DMS 273 (cell line): ENCODE measurements around the gene AKAP13.

ENCODE experiments used
- DNase-seq: peaks from one replicate; lab custom pipeline; 2025; ENCODE audit not compliant: unreplicated experiment; lab: John Stamatoyannopoulos, UW

The AKAP13 gene

GRCh38 chr15:85495544-85495943 is 115.1 kb downstream of the AKAP13 start:
- no peak for DNase-seq

GRCh38 chr15:85496151-85496550 is 115.7 kb downstream of the AKAP13 start:
- DNase-seq: no peak

DNA sequence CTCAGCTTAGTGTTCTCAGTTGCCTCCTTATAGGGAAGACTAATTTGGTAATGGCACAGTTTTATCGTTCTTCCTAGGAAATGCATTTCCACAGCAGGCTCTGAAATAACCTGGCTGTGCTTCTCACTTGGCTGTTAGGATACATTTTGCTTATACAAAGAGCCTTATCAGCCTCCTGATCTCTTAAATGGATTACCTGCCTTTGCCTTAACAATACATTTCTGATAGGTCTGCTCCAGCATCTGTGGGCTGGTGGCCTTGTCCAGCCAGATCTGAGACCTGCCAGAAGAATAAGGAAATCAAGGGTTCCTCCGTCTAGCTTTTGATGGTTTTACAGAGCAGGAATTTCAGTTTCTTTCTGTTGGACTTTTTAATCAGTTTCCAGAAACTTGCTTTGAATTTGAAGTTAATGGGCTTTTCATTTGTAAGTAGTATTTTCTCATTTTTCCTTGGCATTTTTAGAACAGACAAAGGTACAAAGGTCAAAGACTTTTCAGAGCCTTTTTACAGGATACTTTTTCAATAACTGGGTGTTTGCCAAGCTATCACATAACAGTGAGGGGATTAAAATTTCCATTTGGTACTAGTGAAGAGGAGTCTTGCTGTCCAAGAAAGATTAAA is 116.3 kb downstream of the AKAP13 start:
- DNase-seq: no peak

GRCh38 chr15:85497172-85497569 is 116.8 kb downstream of the AKAP13 start:
- no peak for DNase-seq

DNA sequence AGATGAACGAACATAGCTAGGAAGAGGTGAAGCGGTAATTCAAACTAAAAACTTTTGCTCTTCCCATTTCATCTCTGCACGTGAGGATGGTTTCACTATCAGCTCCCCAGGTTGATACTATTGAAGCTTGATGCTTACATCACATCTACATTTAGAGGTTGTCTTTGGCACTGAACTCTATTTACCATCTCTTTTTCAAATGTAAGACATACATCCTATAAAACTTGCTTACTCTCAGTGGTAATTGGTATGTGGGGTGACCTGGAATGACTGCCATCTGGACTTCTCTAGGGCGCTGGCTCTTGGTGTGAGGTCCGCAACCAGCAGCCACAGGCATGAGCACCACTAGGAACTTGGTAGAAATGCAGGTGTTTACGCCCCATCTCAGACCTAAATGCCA is 118.1 kb downstream of the AKAP13 start:
- DNase-seq: peak; percentile 11

DNA sequence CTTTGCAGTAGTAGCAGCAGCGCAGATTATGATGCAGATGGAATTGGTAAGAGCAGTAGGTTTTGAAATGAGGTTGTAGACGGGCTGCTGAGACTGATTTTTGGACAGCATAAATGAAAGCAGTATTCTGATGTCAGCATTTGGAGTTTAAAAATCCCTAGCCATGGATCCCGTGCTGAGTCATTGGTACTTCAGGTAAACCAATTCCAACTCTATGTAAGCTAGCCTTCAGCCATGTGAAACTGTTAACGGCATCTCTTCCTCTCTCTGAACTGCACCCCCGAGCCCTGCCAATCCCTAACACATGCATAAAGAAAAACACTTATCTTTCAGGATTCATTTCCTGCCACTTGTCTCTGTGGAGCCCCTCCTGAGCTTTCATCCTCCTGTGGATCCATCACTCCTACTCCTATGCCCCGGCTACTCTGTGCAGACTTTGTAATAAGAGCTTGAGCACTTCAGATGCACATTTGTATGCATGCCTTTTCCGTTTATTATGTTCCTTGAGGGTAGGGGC is 119.0 kb downstream of the AKAP13 start:
- DNase-seq: peak; percentile 25

DNA sequence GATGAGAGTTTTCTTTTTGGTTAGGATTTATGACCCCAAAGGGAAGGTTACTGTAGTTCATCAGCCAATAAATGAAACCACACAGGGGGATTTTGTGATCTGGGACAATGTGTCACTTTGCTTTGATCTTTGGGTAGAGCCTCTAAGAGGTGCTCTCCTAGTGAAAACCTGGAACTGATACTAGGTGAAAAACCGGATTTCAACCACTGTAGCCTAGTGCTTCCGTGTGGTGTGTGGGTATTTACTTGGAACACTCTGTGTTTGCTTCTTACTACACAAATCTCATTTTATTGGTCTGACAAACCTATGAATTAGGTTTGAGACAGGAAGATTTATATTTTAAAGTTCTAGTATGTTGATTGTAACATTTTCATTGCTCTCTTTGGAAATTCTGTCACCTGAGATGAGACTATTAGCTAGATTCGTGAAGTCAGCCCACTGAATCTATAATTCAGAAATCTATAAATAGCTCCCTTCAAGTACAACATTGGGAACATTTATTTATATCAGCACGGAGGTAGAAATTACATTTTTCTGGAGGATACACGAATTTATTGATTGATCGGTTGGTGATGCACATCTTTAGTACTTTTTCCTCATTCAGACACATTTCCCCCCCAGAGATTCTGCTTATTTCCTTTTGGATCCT is 119.8 kb downstream of the AKAP13 start:
- no peak for DNase-seq

DNA sequence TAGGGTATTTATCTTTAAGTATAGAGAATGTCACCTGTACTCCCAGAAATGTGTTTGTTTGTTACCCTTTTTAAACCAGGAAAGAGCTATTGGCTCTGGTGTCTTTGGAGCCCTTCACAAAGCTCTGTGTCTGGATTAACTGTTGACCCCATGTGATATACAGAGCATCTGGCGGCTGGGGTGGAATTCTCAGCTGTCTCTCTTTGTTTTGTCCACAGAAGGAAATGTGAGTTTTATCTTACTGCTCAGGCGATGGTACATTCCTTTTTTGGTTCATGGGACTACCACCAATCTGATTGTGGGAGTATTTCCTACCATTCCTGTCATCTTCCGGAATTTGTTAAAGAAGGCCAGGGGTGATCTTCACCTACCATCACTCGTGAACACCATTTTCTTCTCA is 120.3 kb downstream of the AKAP13 start:
- peak; percentile 20 for DNase-seq

DNA sequence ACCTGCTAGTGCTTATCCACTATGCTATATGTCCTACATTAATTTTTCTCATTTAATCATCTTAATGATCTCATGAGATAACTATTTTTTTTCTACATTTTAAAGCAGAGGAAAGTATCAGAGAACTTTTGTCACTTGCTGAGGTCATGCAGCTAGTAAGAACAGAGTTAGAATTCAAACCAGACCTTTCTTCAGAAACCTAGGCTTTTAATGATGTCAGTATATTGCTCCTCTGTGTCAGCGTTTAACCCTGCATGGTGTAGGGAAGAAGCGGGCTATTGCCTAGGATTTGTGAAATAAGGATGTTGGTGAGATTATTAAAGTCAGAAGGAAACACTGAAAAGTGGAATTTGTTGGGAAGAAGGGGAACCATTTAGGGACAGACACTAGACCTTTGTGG is 121.2 kb downstream of the AKAP13 start:
- DNase-seq: no peak

GRCh38 chr15:85503151-85503799 is 122.9 kb downstream of the AKAP13 start:
- DNase-seq: no peak

GRCh38 chr15:85504749-85505676 is 124.6 kb downstream of the AKAP13 start:
- DNase-seq: peak; percentile 71

DNA sequence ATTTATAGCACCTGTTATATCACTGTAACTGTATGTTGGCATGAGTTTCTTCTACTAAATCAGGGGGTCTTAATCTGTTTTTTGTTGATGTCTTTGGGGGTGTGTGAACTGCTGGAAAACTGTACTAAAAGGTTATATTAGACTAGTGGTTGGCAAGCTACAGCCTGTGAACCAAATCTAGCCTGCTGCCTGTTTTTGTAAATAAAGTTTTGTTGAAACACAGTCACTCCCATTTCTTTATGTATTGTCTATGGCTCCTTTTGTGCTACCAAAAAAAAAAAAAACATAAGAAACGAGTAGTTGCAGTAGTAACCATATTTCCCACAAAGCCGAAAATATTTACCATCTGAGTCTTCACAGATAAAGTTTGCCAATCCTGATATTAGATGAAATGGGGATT is 126.7 kb downstream of the AKAP13 start:
- no peak for DNase-seq

- no peak for DNase-seq
Measured at GRCh38 chr15:85509973-85510372, 129.6 kb downstream of the AKAP13 start.

DNA sequence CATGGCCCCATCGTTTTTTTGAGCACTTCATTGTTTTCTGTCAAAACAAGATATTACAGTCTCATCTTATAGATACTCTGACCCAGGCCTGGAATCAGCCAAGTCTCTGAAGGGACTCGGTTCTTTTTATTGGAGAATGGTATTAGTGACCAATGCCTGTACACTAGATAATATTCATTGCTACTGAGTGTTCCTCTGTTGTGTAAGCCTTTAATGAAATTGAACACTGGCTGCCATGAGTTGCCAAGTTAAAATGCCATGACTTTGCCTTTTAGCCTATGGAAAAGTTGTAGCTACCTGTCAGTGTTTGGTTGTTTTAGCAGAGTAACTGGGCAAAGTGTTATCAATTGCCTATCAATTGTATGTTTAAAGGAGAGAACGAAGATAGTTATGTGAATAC is 134.0 kb downstream of the AKAP13 start:
- no peak for DNase-seq

- DNase-seq: no peak
Measured at GRCh38 chr15:85515212-85515611, 134.8 kb downstream of the AKAP13 start.

- no peak for DNase-seq
Measured at GRCh38 chr15:85517086-85517485, 136.7 kb downstream of the AKAP13 start.

DNA sequence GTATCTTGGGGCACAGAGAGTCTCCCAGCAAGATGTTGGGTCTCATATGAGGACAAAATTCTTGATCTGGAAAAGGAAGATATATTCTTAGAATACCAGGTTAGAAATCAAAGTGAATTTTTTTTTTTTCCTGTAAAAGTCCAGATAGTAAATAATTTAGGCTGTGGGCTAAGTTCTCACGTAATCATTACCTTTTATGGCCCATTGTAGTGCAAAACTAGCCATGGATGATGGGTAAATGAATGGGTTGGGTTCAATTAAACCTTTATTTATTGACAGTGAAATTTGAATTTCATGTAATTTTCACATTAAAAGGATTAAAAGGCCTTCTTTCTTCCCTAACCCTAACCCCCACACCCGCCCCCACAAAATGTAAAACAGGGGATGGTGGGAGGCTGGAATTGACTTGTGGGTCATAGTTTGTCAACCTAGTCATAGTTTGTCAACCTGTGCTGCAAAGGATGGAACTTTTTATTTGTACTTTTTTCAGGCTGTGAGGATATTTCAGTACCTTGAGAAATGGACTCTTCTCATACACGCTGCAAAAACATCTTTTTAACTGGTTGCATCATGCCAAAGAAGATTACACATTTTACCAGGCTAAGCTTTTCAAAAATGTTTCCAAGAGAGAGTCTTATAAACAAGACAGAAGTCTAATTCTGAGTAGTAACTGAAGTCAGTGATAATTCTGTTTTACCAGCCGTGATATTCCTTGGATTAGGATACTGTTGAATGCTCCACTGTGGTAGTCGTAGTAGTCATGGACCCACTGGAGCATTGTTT is 138.8 kb downstream of the AKAP13 start:
- no peak for DNase-seq

DNA sequence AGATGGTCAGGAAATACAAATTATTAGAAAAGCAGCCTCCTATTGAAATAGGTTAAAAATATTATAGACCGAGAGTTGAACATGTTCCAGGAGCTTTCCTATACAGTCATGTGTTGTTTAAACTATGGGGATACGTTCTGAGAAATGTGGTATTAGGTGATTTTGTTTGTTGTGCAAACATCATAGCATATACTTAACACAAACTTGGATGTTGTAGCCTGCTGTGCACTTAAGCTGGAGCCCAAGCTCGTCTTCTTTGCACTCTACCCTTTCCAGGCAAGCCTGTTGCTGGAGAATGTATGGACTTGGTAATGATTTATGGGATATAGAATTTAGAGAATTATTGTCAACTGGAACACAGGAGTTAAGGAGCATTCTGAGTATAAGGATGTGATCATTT is 140.2 kb downstream of the AKAP13 start:
- no peak for DNase-seq

GRCh38 chr15:85523530-85523929 is 143.1 kb downstream of the AKAP13 start:
- no peak for DNase-seq

DNA sequence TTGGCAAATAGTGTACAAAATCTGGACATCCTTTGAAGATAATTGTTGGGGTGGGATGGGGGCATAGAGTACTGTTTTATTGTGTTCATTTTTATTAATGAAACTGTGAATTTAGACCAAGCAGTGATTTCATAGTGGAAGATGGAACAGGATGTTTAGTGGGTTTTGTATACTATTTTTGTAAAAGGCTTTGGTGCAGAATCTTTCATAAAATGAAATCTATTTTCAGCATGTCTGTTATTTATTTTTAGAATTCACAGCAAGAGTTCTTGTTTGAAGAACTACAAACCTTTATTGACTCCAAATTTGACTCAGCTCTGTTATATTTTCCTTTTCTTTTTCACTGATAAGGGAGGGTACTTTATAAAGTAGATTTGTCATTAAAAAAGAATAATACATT is 145.4 kb downstream of the AKAP13 start:
- DNase-seq: no peak
